ENCODE measurements around the gene HCN2.

The HCN2 gene

DNA sequence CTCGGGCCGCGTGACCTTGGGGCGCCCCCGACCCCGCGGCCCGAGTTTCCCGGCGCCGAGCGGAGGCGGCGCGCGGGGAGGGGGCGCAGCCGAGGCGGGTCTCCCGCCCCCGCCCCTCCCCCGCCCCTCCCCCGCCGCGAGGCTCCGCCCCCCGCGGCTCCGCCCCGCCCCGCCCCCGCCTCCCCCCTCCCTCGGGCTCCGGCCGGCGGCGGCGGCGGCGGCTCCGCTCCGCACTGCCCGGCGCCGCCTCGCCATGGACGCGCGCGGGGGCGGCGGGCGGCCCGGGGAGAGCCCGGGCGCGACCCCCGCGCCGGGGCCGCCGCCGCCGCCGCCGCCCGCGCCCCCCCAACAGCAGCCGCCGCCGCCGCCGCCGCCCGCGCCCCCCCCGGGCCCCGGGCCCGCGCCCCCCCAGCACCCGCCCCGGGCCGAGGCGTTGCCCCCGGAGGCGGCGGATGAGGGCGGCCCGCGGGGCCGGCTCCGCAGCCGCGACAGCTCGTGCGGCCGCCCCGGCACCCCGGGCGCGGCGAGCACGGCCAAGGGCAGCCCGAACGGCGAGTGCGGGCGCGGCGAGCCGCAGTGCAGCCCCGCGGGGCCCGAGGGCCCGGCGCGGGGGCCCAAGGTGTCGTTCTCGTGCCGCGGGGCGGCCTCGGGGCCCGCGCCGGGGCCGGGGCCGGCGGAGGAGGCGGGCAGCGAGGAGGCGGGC, at the start of gene HCN2:
TSS of gene HCN2 (plus strand) at position 189 of the 703 bp plus-strand sequence. CDS start at position 254, 65 bp downstream.
- peak; percentile 45 for DNase-seq

DNA sequence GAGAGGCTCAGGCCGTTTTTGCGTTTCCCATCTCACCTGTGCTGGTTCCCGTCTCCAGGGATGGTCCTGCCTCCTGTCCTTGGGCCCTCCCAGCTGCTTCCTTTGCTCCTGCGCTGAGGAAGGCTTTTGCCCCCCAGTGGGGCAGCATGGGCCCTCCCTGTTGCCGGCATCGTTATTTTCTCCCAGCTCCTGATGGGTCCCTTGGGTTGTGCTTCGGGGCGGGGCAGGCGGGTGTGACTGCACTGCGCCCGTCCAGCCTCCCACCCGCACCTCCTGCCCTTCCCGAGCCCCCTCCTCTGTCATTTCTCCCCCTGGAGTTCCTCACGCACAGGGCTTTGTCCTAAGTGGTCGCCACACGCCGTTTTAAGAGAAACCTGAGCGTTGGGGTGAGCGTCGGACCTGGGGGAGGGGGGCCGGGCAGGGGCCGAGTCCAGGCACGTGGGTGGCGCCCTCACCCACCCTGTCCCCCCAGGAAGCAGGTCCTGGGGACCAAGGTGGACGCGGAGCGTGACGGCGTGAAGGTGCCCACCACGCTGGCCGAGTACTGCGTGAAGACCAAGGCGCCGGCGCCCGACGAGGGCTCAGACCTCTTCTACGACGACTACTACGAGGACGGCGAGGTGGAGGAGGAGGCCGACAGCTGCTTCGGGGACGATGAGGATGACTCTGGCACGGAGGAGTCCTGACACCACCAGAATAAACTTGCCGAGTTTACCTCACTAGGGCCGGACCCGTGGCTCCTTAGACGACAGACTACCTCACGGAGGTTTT, 48.6 kb upstream of the HCN2 start:
- DNase-seq = no peak

DNA sequence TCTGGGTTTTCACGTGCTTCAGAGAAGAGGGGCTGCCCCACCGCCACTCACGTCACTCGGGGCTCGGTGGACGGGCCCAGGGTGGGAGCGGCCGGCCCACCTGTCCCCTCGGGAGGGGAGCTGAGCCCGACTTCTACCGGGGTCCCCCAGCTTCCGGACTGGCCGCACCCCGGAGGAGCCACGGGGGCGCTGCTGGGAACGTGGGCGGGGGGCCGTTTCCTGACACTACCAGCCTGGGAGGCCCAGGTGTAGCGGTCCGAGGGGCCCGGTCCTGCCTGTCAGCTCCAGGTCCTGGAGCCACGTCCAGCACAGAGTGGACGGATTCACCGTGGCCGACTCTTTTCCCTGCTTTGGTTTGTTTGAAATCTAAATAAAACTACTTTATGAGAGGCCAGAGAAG, 48.0 kb upstream of the HCN2 start:
- no peak for DNase-seq

DNA sequence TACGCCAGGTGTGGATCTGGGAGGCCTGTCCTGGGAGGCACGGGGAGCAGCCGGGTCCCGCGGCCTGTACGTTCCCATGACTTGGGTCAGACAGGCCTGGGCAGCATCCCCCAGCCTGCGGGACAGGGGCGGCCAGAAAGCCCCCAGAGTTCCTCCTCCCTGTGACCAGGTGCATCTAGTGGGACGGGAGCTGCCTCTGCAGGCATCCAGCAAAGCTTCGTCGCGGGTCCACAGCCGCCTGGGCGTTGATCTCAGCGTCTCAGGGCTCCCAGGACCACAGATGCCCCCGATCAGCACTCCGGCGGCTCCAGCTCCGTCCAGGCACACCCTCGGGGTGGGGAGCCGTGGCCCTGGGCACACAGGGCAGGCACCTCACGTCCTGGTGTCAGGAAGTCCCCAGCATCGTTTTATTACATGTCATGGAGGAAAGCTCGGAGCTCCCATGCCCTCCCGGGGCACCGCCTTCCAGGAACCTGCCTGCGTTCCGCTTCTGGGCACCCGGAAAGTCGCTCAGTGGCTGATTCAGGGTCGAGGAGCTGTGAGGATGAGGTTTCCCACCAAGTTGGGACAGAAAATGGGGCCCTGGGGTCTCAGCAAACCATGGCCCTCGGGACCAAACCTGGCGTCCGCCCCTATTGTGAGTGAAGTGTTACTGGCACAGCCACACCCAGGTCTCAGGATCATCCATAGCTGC, 47.4 kb upstream of the HCN2 start:
- no peak for DNase-seq

DNA sequence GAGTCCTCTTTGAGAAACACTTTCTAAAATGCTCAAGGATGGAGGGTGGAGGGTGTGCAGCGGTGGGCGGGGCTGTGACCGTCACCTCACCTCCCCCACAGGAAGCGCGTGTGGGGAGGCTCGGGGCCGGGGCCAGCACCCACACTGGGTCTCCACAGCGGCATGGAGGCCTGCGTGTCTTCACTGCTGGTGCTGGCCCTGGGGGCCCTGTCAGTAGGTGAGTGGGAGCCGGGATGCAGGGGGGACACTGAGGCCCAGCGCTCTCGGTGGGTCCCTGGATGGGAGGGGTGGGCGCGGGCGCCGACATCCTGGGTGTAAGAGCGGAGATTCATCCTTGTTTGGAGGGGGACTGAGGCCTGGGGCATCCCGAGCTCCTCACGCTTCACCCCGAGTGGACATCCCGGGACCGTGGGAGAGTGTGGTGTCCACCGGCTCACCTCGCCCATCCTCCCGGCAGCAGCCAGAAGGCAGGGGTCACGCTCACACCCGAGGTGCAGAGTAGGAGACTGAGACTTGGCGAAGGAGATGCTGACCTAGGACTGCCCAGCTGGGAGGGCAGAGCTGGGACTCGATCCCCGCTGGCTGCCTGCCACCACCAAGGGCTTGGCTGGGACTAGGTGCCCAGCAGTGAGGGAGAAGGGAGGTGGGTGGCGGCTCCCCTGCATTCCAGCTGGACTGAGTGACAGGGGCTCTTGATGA, 45.6 kb upstream of the HCN2 start, which contains the start of gene GZMM:
TSS of gene GZMM (plus strand) at position 144 of the 699 bp plus-strand sequence. CDS start at position 163, 19 bp downstream.
- no peak for DNase-seq

DNA sequence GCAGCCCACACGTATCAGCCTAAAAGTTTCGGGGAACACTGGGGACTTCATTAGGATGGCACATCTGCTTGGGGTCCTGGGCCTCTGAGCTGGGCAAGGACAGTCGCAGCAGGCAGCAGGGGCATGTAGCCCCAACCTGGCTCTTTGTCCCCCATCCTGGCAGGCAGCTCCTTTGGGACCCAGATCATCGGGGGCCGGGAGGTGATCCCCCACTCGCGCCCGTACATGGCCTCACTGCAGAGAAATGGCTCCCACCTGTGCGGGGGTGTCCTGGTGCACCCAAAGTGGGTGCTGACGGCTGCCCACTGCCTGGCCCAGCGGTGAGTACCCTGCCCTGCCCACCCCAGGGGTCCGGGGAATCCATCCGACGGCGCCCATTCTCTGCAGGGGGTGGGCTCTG, 42.6 kb upstream of the HCN2 start:
- no peak for DNase-seq

DNA sequence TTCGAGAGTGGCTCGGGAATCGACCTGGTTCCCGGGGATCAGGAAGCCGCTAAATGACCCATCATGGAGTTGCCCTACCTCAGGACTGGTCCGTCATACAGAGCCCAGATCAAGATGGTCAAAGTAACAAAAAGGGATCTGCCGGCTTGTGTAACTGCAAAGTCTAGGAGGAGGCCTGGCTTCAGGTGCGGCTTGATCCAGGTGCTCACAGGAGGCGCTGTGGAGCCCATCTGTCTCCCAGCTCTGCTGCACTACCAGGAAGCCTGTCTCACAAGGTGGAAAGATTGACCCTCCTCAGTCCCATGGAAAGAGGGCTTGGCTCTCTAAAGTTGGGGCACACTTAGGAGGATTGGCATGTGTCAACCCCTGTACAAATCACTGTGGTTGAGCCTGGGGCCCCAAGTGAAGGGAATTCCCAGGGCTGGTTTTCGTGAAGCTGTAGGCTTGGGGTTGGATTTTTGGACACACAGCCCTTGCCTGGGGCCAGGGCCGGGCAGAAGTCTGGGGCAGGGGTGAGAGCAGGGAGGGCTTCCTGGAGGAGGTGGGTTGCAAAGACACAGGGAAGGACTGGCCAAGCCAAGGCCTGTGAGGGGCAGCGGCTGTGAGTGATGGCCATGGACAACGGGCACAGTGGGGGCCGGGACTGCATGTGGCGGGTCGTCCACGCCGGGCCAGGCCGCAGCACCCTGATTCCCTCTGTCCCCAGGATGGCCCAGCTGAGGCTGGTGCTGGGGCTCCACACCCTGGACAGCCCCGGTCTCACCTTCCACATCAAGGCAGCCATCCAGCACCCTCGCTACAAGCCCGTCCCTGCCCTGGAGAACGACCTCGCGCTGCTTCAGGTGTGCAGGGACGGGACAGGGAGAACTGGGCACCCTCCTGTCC, 41.6 kb upstream of the HCN2 start:
- DNase-seq = no peak

DNA sequence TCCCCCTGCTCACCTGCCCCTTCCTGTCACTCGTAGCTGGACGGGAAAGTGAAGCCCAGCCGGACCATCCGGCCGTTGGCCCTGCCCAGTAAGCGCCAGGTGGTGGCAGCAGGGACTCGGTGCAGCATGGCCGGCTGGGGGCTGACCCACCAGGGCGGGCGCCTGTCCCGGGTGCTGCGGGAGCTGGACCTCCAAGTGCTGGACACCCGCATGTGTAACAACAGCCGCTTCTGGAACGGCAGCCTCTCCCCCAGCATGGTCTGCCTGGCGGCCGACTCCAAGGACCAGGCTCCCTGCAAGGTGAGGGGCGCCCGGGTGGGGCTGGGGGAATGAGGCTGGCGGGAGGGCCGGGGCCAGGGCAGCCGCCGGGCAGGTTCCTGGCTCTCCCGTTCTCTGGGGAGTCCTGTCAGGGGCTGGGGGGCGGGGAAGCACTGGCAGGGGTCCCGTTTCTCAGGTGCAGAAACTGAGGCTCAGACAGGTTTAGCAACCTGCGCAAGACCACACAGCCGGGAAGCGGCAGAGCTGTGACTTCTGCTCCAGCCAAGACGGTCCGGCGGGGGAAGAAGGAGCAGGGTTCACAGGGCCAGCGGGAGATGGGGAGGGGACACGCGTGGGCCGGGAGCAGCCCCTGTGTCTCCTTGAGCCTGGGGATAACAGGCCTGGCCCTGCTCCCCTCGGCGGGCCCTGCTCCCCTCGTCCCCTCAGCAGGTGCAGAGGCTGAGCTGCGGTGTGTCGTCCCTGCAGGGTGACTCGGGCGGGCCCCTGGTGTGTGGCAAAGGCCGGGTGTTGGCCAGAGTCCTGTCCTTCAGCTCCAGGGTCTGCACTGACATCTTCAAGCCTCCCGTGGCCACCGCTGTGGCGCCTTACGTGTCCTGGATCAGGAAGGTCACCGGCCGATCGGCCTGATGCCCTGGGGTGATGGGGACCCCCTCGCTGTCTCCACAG, 40.5 kb upstream of the HCN2 start:
- DNase-seq = no peak

DNA sequence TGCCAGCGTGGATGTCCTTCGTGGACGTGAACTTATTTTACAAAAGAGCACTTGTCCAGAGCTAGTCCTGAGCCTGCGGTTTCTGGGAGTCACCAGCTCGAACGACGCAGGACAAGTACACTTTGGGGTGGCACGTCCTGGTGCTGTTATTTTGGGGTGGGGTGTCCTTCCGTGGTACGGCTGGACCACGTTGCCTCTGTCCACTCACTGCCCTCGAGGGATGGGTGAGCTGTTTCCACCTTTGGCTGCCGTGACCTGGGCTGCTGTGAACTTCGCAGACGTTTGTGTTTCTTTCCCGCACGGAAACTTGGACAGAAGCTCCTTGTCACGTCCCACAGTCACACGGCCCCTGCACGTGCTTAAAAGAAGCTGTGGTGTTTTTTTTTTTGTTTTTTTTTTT, 34.9 kb upstream of the HCN2 start:
- no peak for DNase-seq

DNA sequence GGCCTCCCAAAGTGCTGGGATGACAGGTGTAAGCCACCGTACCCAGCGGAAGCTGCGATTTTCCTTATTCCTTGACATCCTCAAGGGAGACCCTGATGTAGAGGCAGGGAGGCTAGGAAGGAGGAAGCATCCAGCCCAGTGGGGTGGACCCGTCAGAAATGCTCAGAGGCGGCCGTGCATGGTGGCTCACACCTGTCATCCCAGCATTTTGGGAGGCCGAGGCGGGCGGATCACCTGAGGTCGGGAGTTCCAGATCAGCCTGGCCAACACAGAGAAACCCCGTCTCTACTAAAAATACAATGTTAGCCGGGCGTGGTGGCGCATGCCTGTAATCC, 34.2 kb upstream of the HCN2 start:
- no peak for DNase-seq

DNA sequence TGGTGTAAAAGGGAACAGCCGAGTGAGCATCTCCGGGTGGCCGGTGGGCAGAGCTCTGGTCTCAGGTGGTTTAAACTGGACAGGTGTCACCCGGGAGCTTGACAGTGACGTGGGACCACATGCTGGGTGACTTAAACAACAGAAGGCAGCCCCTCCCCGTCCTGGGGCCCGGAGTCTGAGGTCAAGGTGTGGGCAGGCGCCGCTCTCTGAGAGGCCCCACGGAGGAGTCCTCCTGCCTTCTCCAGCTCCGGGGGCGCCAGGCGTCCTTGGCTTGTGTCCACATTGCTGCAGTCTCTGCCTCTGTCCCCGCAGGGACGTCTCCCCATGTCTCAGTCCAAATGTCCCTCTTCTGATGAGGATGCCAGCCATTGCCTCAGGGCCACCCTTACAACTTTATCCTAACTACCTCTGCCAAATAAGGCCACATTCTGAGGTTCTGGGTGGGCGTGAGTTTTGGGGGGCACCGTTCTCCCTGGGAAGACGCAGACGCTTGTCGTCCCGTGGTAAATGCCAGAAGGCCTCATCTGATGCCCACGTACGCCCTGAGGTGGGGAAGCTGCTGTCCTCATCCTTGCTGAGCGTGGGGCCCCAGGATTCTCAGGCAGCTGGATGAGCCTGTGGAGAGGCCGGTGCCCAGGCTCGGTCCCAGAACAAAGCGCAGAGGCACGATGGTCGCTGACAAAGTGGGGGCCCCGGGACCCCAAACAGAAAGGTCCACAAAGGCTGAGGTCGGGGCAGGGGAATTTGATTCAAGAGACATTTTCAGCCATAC, 32.9 kb upstream of the HCN2 start:
- DNase-seq = no peak

DNA sequence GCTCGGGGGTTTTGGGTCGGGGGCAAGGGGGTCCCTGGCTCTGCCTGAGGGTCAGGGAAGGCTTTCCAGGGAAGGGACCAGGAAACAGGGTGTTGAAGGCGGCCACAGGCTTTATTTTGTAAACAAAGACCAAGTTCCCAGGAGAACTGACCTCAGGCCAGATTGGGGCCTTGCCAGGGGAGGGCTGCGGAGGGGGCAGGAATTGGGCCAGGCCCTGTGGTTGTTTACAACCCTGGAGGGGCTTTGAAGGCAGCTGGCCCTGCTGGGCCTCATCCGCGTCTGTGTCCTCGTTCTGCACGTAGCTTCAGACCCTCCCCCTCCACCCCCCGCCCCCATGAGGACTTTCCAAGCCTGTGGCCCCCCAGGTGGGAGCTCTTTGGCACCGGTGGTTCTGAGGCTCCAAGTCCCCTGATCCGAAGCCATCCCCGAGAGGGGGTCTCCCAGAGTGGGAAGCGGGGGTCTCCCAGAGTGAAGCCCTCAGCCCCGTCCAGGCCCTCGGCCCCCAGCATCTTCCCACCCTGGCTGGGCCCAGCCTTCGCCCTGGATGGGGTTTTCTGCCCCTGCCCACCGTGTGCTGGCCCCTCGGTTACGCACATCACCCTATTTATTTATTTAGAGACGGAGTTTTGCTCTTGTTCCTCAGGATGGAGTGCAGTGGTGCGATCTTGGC, 30.8 kb upstream of the HCN2 start:
- no peak for DNase-seq

DNA sequence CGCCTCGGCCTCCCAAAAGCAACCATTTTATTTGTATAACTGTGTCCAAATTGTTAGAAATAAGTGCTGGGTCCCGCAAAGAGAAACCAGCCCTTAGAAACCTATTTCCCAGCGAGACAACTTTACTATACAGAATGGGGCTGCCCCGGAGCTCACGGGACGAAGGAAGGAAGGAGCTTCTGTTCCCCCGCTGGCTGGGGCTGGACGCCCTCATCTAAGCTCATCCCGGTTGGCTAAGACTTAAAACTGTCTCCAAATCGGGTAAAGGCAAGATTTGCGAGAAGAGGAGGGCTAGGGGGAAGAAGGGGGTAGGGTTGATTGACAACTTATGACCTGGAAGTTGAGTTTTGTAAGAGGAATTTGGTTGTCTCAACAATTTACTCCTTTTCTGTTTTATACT, 29.6 kb upstream of the HCN2 start:
- DNase-seq = no peak

DNA sequence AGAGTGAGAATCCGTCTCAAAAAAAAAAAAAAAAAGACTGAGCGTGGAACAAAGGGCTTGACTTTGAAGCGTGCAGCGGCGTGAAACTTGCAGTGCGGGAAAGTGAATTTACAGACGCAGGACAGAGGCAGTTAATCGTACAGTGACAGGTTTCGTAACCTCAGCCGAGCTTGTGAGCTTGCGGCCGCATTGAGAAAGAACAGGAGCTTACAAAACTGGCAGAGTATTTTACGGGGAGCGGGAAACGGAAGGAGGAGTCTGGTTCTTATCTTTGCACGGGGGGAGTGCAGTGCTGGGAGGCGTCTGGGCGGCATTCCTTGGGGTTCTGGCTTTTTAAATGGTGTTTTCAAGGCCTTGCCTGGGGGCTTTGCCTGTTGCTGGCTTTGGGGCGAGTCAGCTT, 23.3 kb upstream of the HCN2 start:
- no peak for DNase-seq

DNA sequence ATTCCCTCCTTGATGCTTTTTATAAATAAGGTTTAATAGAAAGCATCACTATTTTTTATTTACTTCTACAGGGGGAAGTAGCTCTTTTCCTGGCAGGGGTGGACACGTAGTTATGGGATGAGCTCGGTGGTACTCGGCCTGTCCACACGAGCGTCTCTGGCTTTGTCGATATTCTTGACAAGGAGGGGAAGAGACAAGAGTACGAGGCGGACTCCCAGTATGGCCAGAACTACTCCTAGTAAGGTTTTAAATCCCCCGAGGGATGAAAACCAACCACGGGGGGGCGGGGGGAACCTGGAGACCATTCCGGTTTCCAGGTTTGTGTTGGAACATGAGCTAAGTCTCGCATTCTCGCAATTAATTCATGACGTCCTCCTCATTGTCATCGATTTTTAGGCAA, 22.8 kb upstream of the HCN2 start:
- no peak for DNase-seq

DNA sequence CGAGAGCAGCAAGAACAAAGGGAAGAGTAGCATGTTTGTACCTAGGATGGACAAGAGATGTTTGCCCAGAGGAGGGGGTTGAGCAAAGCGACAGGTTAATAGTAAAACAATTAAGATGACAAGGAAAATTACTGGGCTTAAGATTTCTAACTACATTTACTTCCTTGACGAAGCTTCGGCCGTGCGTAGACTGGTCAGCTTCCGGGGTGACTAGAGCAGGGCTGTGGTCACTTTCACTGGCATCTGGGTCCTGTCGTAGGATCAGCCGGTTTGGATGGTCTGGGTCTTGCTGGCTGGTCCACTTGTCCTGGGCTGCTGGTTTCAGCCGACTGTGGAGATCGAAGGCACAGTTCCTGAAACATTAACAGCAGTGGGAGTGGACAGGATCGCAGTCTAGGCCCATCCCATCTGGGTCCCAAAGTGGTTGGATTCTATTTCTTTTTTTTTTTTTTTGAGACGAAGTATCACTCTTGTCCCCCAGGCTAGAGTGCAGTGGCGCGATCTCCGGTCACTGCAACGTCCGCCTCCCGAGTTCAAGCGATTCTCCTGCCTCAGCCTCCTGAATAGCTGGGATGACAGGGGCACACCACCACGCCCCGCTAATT, 22.3 kb upstream of the HCN2 start:
- no peak for DNase-seq

DNA sequence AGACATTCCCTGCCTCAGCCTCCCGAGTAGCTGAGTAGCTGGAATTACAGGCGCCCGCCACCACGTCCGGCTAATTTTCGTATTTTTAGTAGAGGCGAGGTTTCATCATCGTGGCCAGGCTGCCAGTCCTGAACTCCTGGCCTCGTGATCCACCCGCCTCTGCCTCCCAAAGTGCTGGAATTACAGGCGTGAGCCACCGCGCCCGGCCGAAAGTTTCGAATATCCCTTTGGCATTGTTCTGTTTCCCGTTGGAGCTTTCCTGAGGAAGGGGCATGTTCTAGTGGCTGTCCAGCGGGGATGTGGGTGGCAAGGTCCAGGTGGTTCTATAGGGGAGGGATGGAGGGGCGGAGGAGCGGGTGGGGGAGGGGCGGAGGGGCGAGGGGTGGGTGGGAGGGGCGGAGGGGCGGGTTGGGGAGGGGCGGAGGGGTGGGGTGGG, 19.4 kb upstream of the HCN2 start:
- DNase-seq = no peak

DNA sequence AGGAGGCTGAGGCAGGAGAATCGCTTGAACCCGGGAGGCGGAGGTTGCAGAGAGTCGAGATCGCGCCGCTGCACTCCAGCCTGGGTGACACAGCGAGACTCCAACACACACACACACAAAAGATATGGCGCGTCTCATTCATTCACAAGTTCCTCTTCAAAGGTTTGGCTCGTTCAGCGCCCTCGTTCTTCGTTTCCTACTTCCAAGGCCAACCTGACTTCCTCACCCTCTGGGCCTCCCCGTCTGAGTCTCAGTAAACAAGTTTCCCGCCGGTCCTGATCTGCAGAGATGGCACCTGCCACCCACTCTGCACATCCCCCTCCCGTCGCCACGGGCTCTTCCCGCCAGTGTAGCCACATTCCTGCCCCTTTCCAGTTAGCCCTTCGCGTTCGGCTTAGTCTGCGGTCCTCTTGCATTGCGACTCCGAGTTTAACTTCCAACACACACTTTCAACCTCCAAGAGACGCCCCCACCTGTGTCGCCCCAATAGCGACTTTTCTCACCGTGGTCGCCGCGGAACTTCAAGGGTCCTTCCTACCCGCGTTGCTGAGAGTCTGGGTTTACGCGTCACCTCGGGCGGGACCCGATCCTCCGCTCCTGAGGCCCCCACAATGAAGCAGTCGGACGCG, 18.6 kb upstream of the HCN2 start:
- peak; percentile 82 for DNase-seq

DNA sequence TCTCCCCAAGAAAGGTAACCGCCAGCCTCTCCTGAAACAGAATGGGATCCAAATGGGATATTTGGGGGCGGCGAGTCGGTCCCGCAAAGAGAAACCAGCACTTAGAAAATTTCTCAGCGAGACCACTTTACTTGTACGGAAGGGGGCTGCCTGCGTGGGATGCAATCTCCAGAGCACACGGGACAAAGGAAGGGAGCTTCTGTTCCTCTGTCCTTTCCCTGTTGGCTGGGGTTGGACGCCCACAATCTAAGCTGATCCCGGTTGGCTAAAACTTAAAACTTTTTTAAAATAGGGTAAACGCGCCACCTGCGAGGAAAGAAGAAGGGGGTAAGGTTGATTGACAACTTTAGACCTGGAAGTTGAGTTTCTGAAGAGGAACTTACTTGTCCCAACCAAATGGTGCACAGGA, 18.1 kb upstream of the HCN2 start:
- DNase-seq = peak; percentile 52
